ENCODE results near the gene GALNT17.

Gene GALNT17

GRCh38 chr7:71404726-71405345 is 272.9 kb downstream of the GALNT17 start:
- no peak for DNase-seq

GRCh38 chr7:71408271-71408670 is 276.3 kb downstream of the GALNT17 start:
- no peak for DNase-seq

GRCh38 chr7:71409550-71410157 is 277.7 kb downstream of the GALNT17 start:
- DNase-seq, result no peak

- no peak for DNase-seq
Observed at GRCh38 chr7:71411475-71411874, 279.5 kb downstream of the GALNT17 start.

GRCh38 chr7:71414490-71414889 is 282.5 kb downstream of the GALNT17 start:
- no peak for DNase-seq

- no peak for DNase-seq
Observed at GRCh38 chr7:71419546-71420337, 287.8 kb downstream of the GALNT17 start.

- no peak for DNase-seq
Observed at GRCh38 chr7:71422104-71422503, 290.2 kb downstream of the GALNT17 start.

- no peak for DNase-seq
Observed at GRCh38 chr7:71424166-71425035, 292.5 kb downstream of the GALNT17 start.

GRCh38 chr7:71429083-71429482 is 297.1 kb downstream of the GALNT17 start:
- no peak for DNase-seq

GRCh38 chr7:71430246-71430645 is 298.3 kb downstream of the GALNT17 start:
- DNase-seq, result no peak

GRCh38 chr7:71439321-71439720 is 307.4 kb downstream of the GALNT17 start:
- no peak for DNase-seq

GRCh38 chr7:71442492-71443190 is 310.7 kb downstream of the GALNT17 start:
- DNase-seq, result no peak

GRCh38 chr7:71443191-71443530 is 311.2 kb downstream of the GALNT17 start:
- DNase-seq, result no peak

GRCh38 chr7:71444130-71444529 is 312.2 kb downstream of the GALNT17 start:
- DNase-seq, result no peak

GRCh38 chr7:71453630-71454029 is 321.7 kb downstream of the GALNT17 start:
- DNase-seq, result no peak

GRCh38 chr7:71454981-71455380 is 323.0 kb downstream of the GALNT17 start:
- DNase-seq, result no peak

- DNase-seq, result no peak
Observed at GRCh38 chr7:71457021-71457420, 325.1 kb downstream of the GALNT17 start.

GRCh38 chr7:71457846-71458590 is 326.1 kb downstream of the GALNT17 start:
- no peak for DNase-seq

GRCh38 chr7:71459132-71459531 is 327.2 kb downstream of the GALNT17 start:
- no peak for DNase-seq

GRCh38 chr7:71461572-71461971 is 329.6 kb downstream of the GALNT17 start:
- DNase-seq, result no peak

- DNase-seq, result no peak
Observed at GRCh38 chr7:71465741-71466189, 333.8 kb downstream of the GALNT17 start.
